ENCODE data around the gene PDPN.

PDPN gene

DNA sequence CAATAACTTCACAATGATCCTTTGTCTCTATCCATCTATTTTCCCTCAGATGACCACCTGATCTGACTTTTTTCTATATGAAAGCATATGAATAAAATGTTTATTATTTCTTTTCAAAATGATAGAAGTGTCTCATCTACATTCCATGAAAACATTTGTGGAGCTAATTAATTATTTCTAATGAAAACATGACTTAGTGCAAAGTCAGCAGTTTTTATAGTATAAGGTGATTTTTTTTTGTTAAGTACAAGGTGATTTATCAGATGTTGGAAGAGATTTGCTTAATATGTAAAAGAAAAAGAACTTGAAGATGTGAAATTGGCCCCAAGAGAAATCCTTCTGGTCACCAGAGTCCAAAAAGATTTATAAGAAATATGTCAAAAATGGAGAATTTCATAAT, 43.5 kb downstream of the PDPN start:
- no peak for DNase-seq (ENCODE audit: low read depth, low spot score)
- Histone ChIP-seq H3K9me3 (ENCODE audit: low read depth, low read length) (no peaks in the 10 kb centered on the region), H3K9ac (ENCODE audit: insufficient read length) (no peak overlapping the region), H3K4me3 (no peak overlapping the region), H3K36me3 (ENCODE audit: insufficient read depth, low read length) (no peaks in the 10 kb centered on the region), H3K27ac (no peak overlapping the region)
- no peak for TF ChIP-seq FOXP2 (optimal IDR thresholded peaks at IDR 0.05; ENCODE audit: control extremely low read depth, extremely low read length, insufficient read depth)
- TF ChIP-seq POLR2AphosphoS5 (IDR thresholded peaks at IDR 0.05; ENCODE audit: borderline replicate concordance, low read depth, low read length) = no peak
- no peak for TF ChIP-seq EZH2 (IDR thresholded peaks at IDR 0.05)

DNA sequence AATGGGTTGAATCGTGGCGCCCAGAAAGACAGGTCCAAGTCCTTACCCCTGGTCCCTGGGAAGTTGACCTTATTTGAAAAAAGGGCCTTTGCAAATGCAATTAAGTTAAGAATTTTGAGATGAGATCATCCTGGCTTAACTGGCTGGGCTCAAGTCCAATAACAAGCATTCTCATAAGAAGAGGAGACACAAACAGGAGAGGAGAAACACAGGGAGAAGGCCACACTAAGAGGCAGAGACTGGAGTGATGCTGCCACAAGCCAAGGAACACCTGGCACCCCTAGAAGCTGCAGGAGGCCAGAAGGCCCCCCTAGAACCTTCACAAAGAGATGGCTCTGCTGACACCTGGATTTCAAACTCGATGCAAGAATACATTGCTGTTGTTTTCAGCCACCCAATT, 44.6 kb downstream of the PDPN start:
- no peaks in the 10 kb centered on the region for H3K36me3 ChIP-seq (ENCODE audit: insufficient read depth, low read length)
- no peaks in the 10 kb centered on the region for H3K9me3 ChIP-seq (ENCODE audit: low read depth, low read length)
- no peak for TF ChIP-seq EZH2 (IDR thresholded peaks at IDR 0.05)
- TF ChIP-seq POLR2AphosphoS5 (IDR thresholded peaks at IDR 0.05; ENCODE audit: borderline replicate concordance, low read depth, low read length) = no peak
- TF ChIP-seq FOXP2 (optimal IDR thresholded peaks at IDR 0.05; ENCODE audit: control extremely low read depth, extremely low read length, insufficient read depth) = no peak
- no peak for DNase-seq (ENCODE audit: low read depth, low spot score)
- no peak overlapping the region for H3K4me3 ChIP-seq
- no peak overlapping the region for H3K27ac ChIP-seq
- H3K9ac ChIP-seq (ENCODE audit: insufficient read length) = no peak overlapping the region

DNA sequence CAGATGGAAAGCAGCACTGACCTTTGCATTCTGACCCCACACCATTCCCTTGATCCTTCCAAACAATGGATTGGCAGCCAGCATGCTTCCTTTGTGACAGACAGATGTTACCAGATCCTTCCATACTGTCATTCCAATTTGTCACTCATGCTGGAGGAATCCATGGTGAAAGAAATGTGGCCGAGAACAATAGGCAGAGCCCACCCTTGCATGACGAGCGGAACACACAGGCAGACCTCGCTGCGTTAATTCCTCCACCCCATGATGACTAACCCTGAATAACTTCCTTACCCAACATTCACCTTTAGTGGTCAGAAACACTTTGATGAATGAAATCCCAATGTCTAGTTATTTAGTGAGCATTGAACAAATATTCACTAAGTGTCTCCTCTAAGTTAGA, 45.1 kb downstream of the PDPN start:
- H3K36me3 ChIP-seq (ENCODE audit: insufficient read depth, low read length) = no peaks in the 10 kb centered on the region
- H3K27ac ChIP-seq = no peak overlapping the region
- no peak for TF ChIP-seq POLR2AphosphoS5 (IDR thresholded peaks at IDR 0.05; ENCODE audit: borderline replicate concordance, low read depth, low read length)
- TF ChIP-seq FOXP2 (optimal IDR thresholded peaks at IDR 0.05; ENCODE audit: control extremely low read depth, extremely low read length, insufficient read depth) = no peak
- TF ChIP-seq EZH2 (IDR thresholded peaks at IDR 0.05) = no peak
- DNase-seq (ENCODE audit: low read depth, low spot score) = no peak
- H3K9ac ChIP-seq (ENCODE audit: insufficient read length) = no peak overlapping the region
- H3K4me3 ChIP-seq = no peak overlapping the region
- H3K9me3 ChIP-seq (ENCODE audit: low read depth, low read length) = no peaks in the 10 kb centered on the region

DNA sequence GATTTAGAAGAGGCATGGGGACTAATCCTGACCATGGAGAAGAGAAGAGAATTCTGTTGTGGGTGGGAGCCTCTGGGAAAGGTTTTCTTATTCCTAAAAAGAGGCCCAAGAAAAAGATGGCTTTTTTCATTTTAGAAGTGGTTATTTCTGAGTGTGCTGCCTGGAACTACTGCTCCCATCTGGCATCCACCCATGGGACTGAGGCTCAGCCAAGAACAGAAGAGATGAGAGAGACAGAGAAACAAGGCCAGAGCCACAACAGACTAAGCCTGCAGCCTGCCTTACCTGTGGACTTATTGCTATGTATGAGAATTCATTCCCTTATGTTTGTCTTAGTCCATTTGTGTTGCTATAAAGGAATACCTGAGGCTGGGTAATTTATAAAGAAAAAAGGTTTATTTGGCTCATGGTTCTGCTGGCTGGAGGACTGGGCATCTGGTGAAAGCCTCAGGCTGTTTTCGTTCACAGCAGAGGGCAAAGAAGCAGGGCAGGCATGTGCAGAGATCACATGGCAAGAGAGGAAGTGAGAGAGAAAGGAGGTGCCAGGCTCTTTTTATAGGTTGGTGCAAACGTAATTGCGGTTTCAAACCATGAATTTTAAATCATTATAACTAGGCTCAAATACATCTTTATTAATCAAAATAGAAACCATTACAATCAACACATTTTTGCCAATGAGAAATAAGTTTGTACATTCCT, 58.8 kb downstream of the PDPN start:
- DNase-seq (ENCODE audit: low read depth, low spot score) = no peak

DNA sequence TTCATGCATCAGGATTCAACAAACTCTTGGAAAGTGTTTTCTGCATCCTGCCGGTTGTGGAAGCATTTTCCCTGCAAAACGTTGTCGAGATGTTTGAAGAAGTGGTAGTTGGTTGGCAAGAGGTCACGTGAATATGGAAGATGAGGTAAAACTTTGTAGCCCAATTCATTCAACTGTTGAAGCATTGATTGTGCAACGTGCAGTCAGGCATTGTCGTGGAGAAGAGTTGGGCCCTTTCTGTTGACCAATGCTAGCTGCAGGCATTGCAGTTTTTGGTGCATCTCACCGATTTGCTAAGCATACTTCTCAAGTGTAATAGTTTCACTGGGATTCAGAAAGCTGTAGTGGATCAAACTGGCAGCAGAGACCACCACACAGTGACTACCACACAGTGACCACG, 59.4 kb downstream of the PDPN start:
- TF ChIP-seq EZH2 (IDR thresholded peaks at IDR 0.05) (no peak), POLR2AphosphoS5 (IDR thresholded peaks at IDR 0.05; ENCODE audit: borderline replicate concordance, low read depth, low read length) (no peak), FOXP2 (optimal IDR thresholded peaks at IDR 0.05; ENCODE audit: control extremely low read depth, extremely low read length, insufficient read depth) (no peak)
- H3K4me3 ChIP-seq = no peak overlapping the region
- H3K9ac ChIP-seq (ENCODE audit: insufficient read length) = no peak overlapping the region
- no peaks in the 10 kb centered on the region for H3K9me3 ChIP-seq (ENCODE audit: low read depth, low read length)
- no peaks in the 10 kb centered on the region for H3K36me3 ChIP-seq (ENCODE audit: insufficient read depth, low read length)
- no peak overlapping the region for H3K27ac ChIP-seq
- no peak for DNase-seq (ENCODE audit: low read depth, low spot score)

More for the DNA sequence above, 58.8 kb downstream of the PDPN start:
- TF ChIP-seq POLR2AphosphoS5 (IDR thresholded peaks at IDR 0.05; ENCODE audit: borderline replicate concordance, low read depth, low read length) = no peak
- no peak for TF ChIP-seq EZH2 (IDR thresholded peaks at IDR 0.05)
- no peak for TF ChIP-seq FOXP2 (optimal IDR thresholded peaks at IDR 0.05; ENCODE audit: control extremely low read depth, extremely low read length, insufficient read depth)
- Histone ChIP-seq H3K27ac (no peak overlapping the region), H3K4me3 (no peak overlapping the region), H3K9ac (ENCODE audit: insufficient read length) (no peak overlapping the region), H3K36me3 (ENCODE audit: insufficient read depth, low read length) (no peaks in the 10 kb centered on the region), H3K9me3 (ENCODE audit: low read depth, low read length) (no peaks in the 10 kb centered on the region)

- Histone ChIP-seq H3K36me3 (ENCODE audit: insufficient read depth, low read length) (no peaks in the 10 kb centered on the region), H3K4me3 (no peak overlapping the region), H3K9me3 (ENCODE audit: low read depth, low read length) (no peaks in the 10 kb centered on the region), H3K27ac (no peak overlapping the region), H3K9ac (ENCODE audit: insufficient read length) (no peak overlapping the region)
- no peak for DNase-seq (ENCODE audit: low read depth, low spot score)
- TF ChIP-seq FOXP2 (optimal IDR thresholded peaks at IDR 0.05; ENCODE audit: control extremely low read depth, extremely low read length, insufficient read depth) = no peak
- no peak for TF ChIP-seq EZH2 (IDR thresholded peaks at IDR 0.05)
- TF ChIP-seq POLR2AphosphoS5 (IDR thresholded peaks at IDR 0.05; ENCODE audit: borderline replicate concordance, low read depth, low read length) = no peak
Measured at GRCh38 chr1:13646521-13646920, 62.9 kb downstream of the PDPN start.

DNA sequence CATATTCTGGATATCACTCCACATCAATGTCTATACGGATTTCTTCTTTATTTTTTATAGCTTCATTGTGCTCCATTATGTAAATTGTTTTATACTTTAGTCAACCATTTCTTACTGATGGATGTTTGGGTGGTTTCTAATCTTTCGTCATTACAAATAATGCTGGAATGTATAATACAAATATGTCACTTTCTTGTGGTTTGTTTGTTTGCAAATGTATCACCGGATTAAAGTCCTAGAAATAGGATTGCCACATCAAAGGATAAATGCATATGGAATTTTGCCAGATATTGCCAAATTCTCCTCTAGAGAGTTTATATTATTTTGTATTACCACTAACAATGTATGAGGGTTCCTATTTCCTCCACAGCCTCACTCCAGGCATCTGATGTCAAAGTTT, 67.6 kb downstream of the PDPN start:
- no peaks in the 10 kb centered on the region for H3K9me3 ChIP-seq (ENCODE audit: low read depth, low read length)
- DNase-seq (ENCODE audit: low read depth, low spot score) = no peak
- TF ChIP-seq POLR2AphosphoS5 (IDR thresholded peaks at IDR 0.05; ENCODE audit: borderline replicate concordance, low read depth, low read length) = no peak
- no peak for TF ChIP-seq EZH2 (IDR thresholded peaks at IDR 0.05)
- TF ChIP-seq FOXP2 (optimal IDR thresholded peaks at IDR 0.05; ENCODE audit: control extremely low read depth, extremely low read length, insufficient read depth) = no peak
- no peaks in the 10 kb centered on the region for H3K36me3 ChIP-seq (ENCODE audit: insufficient read depth, low read length)
- no peak overlapping the region for H3K4me3 ChIP-seq
- H3K9ac ChIP-seq (ENCODE audit: insufficient read length) = no peak overlapping the region
- H3K27ac ChIP-seq = peak overlapping the region; percentile 26; the same call in 1 of the 2 replicates

DNA sequence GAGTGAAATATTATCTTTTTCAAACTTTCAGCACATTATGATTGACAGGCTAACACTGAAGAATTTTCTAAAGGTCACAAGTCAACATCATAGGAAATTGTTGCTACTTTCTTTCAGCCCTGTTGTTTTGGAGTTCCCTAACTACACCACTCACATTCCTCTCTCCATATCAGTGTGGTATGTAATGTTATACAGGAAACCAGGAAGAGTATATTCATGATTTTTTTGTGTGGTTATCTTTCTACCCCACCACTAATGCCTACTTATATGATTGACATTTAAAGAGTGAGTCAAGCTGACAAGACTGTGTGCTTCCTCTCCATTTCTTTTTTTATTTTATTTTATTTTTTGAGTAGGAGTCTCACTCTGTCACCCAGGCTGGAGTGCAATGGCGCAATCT, 68.6 kb downstream of the PDPN start:
- Histone ChIP-seq H3K27ac (0 out of 2 replicates have a peak overlapping the region, but pooled peaks have one; percentile 26), H3K36me3 (ENCODE audit: insufficient read depth, low read length) (no peaks in the 10 kb centered on the region), H3K4me3 (no peak overlapping the region), H3K9ac (ENCODE audit: insufficient read length) (no peak overlapping the region), H3K9me3 (ENCODE audit: low read depth, low read length) (no peaks in the 10 kb centered on the region)
- TF ChIP-seq FOXP2 (optimal IDR thresholded peaks at IDR 0.05; ENCODE audit: control extremely low read depth, extremely low read length, insufficient read depth) = no peak
- no peak for TF ChIP-seq EZH2 (IDR thresholded peaks at IDR 0.05)
- TF ChIP-seq POLR2AphosphoS5 (IDR thresholded peaks at IDR 0.05; ENCODE audit: borderline replicate concordance, low read depth, low read length) = no peak
- DNase-seq (ENCODE audit: low read depth, low spot score) = no peak

DNA sequence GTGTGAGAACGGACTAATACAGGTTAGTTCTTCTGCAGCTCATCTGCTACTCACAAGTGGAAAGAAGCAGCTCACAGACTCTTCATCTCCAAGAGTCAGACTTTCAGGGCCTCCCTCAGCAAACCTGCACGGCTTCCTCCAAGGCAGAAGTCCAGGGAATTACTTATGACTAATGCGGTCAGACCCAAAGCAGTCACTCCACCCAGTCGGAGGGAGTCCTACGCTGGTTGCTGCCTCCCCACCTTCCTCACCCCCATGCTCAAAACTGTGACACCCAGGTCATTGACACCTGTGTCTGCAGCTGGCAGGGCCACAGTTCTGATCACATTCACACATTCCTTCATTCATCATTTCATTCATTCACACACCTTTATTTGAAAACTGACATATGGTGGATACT, 77.9 kb downstream of the PDPN start:
- H3K36me3 ChIP-seq (ENCODE audit: insufficient read depth, low read length) = no peaks in the 10 kb centered on the region
- TF ChIP-seq EZH2 (IDR thresholded peaks at IDR 0.05) (no peak), FOXP2 (optimal IDR thresholded peaks at IDR 0.05; ENCODE audit: control extremely low read depth, extremely low read length, insufficient read depth) (no peak), POLR2AphosphoS5 (IDR thresholded peaks at IDR 0.05; ENCODE audit: borderline replicate concordance, low read depth, low read length) (no peak)
- peak overlapping the region; percentile 100 for H3K27ac ChIP-seq
- DNase-seq (ENCODE audit: low read depth, low spot score) = no peak
- peak overlapping the region; percentile 81 for H3K9ac ChIP-seq (ENCODE audit: insufficient read length)
- H3K4me3 ChIP-seq = no peak overlapping the region; the same call in 1 of the 2 replicates
- no peaks in the 10 kb centered on the region for H3K9me3 ChIP-seq (ENCODE audit: low read depth, low read length)

Data from SK-N-MC (cell line).